Fibroblast of skin of left quadriceps (primary cell): ENCODE results near the gene NUP62.
A peak's percentile ranks its signal among the peaks of the same experiment; 100 is the strongest.

Experiments used
- DNase-seq, 2 experiments: peaks; one replicate each; pipeline ENCODE4 v3.0.0-alpha.2; 2013; ENCODE audit warnings: low read depth in 2 of 2

Gene NUP62

GRCh38 chr19:49866933-49867782 lies 62.1 kb downstream of the NUP62 start, which contains the start of gene PNKP:
TSS of gene PNKP (minus strand) at chr19:49867576. CDS start at chr19:49867204, 372 bp downstream.
- DNase-seq, result peak; percentile 59 to 66

GRCh38 chr19:49864890-49865289 lies 64.4 kb downstream of the NUP62 start:
- DNase-seq, result no peak

GRCh38 chr19:49863935-49864320 lies 65.4 kb downstream of the NUP62 start:
- DNase-seq, result no peak

GRCh38 chr19:49863254-49863934 lies 65.9 kb downstream of the NUP62 start:
- no peak for DNase-seq

- DNase-seq, result no peak
Observed at GRCh38 chr19:49862391-49863253, 66.7 kb downstream of the NUP62 start.

- DNase-seq, result no peak
Observed at GRCh38 chr19:49861541-49862378, 67.5 kb downstream of the NUP62 start.

GRCh38 chr19:49861107-49861506 lies 68.2 kb downstream of the NUP62 start:
- DNase-seq, result no peak

- DNase-seq, result no peak
Observed at GRCh38 chr19:49860336-49861102, 68.8 kb downstream of the NUP62 start.

GRCh38 chr19:49859682-49860335 lies 69.5 kb downstream of the NUP62 start:
- DNase-seq, result no peak

- no peak for DNase-seq
Observed at GRCh38 chr19:49858088-49858985, 71.0 kb downstream of the NUP62 start.

GRCh38 chr19:49857838-49858087 lies 71.5 kb downstream of the NUP62 start:
- no peak for DNase-seq

- DNase-seq, result no peak
Observed at GRCh38 chr19:49857061-49857837, 72.1 kb downstream of the NUP62 start.
